Osteocyte (in vitro differentiated cells): ENCODE results near the gene AFDN. TPM values are rescaled to one million over a fixed set of nuclear protein-coding genes. Genes with fewer than 3 reads are reported as not detected.

Experiments used
- DNase-seq: peaks from one replicate; pipeline ENCODE4 v3.0.0; 2021; ENCODE audit warnings: mixed read lengths; ENCODE audit not compliant: unreplicated experiment; ENCODE audit errors: extremely low spot score
- H3K27ac Mint-ChIP-seq: one replicate; pipeline ENCODE4 v1.8.0; 2021; ENCODE audit warnings: mild to moderate bottlenecking, mixed read lengths; ENCODE audit not compliant: unreplicated experiment
- H3K27me3 Mint-ChIP-seq: one replicate; pipeline ENCODE4 v1.8.0; 2021; ENCODE audit warnings: mixed read lengths; ENCODE audit not compliant: unreplicated experiment
- H3K36me3 Mint-ChIP-seq: one replicate; pipeline ENCODE4 v1.8.0; 2021; ENCODE audit warnings: mixed read lengths; ENCODE audit not compliant: unreplicated experiment
- H3K4me1 Mint-ChIP-seq: one replicate; pipeline ENCODE4 v1.8.0; 2021; ENCODE audit warnings: mixed read lengths; ENCODE audit not compliant: unreplicated experiment
- H3K4me3 Mint-ChIP-seq: one replicate; pipeline ENCODE4 v1.8.0; 2021; ENCODE audit warnings: mild to moderate bottlenecking, moderate library complexity, mixed read lengths; ENCODE audit not compliant: unreplicated experiment
- H3K9me3 Mint-ChIP-seq: one replicate; pipeline ENCODE4 v1.8.0; 2021; ENCODE audit warnings: mixed read lengths; ENCODE audit not compliant: unreplicated experiment
- CTCF ChIP-seq: fragments of 200-600 bp; sonication (generic); IDR thresholded peaks from 2 replicates; pipeline ENCODE4 v1.5.0; 2021; ENCODE audit warnings: antibody characterized with exemption, mild to moderate bottlenecking, moderate library complexity
- total RNA-seq: library from RNA; stranded (reverse); gene quantifications from 2 replicates; pipeline ENCODE4 v1.2.1, GENCODE V29; 2021

Gene AFDN
- total RNA-seq, 1 donor from 2014 or later = 67.3 TPM

- Mint-ChIP-seq H3K4me3 (no peak overlapping the region), H3K36me3 (peaks cover 1% of the 10 kb centered on the region), H3K4me1 (peaks cover 24% of the 10 kb centered on the region), H3K9me3 (no peaks in the 10 kb centered on the region), H3K27me3 (no peaks in the 10 kb centered on the region), H3K27ac (no peak overlapping the region)
- no peak for TF ChIP-seq CTCF
- no peak for DNase-seq
These were observed 152.9 kb downstream of the AFDN start for GRCh38 chr6:167979436-167980139.

GRCh38 chr6:167980911-167981580 is 154.3 kb downstream of the AFDN start:
- Mint-ChIP-seq H3K9me3 (no peaks in the 10 kb centered on the region), H3K4me1 (peaks cover 20% of the 10 kb centered on the region), H3K36me3 (peaks cover 1% of the 10 kb centered on the region), H3K4me3 (no peak overlapping the region), H3K27me3 (no peaks in the 10 kb centered on the region), H3K27ac (peak overlapping the region; percentile 17)
- no peak for TF ChIP-seq CTCF
- no peak for DNase-seq

GRCh38 chr6:167981916-167982462 is 155.3 kb downstream of the AFDN start:
- Mint-ChIP-seq H3K4me1 (peaks cover 20% of the 10 kb centered on the region), H3K36me3 (peaks cover 1% of the 10 kb centered on the region), H3K9me3 (no peaks in the 10 kb centered on the region), H3K27me3 (no peaks in the 10 kb centered on the region), H3K27ac (peak overlapping the region; percentile 38), H3K4me3 (no peak overlapping the region)
- TF ChIP-seq CTCF = no peak
- DNase-seq = no peak

GRCh38 chr6:167984144-167984719 is 157.5 kb downstream of the AFDN start:
- Mint-ChIP-seq H3K27ac (no peak overlapping the region), H3K9me3 (no peaks in the 10 kb centered on the region), H3K36me3 (peaks cover 1% of the 10 kb centered on the region), H3K4me1 (peaks cover 20% of the 10 kb centered on the region), H3K27me3 (no peaks in the 10 kb centered on the region), H3K4me3 (no peak overlapping the region)
- no peak for DNase-seq
- no peak for TF ChIP-seq CTCF
